Measurements from ENCODE around the gene DACH1.

- TF ChIP-seq POLR2A (IDR thresholded peaks at IDR 0.05) (no peak), CTCF (IDR thresholded peaks at IDR 0.05 in 4 of 5, conservative IDR thresholded peaks at IDR 0.05 in 1 of 5) (no peak)
Observed at GRCh38 chr13:71820699-71821098, 46.3 kb downstream of the DACH1 start.
